ENCODE measurements around the gene SMARCAD1.

Gene SMARCAD1

GRCh38 chr4:94232519-94232918 is 24.9 kb downstream of the SMARCAD1 start:
- TF ChIP-seq GLIS2 (tag by site-specific recombination; IDR thresholded peaks at IDR 0.05) (no peak), YY1 (tag by site-specific recombination; IDR thresholded peaks at IDR 0.05) (no peak), ZNF148 (tag by site-specific recombination; IDR thresholded peaks at IDR 0.05; ENCODE audit: borderline replicate concordance) (no peak), ZNF16 (tag by site-specific recombination; IDR thresholded peaks at IDR 0.05; ENCODE audit: low read depth) (no peak), TCF7L2 (IDR thresholded peaks at IDR 0.05; ENCODE audit: borderline replicate concordance, low read depth, low read length) (no peak), HOXD13 (CRISPR knock-in tag; IDR thresholded peaks at IDR 0.05; ENCODE audit: borderline replicate concordance) (no peak), ZSCAN18 (tag by site-specific recombination; IDR thresholded peaks at IDR 0.05) (no peak), ZNF184 (tag by site-specific recombination; IDR thresholded peaks at IDR 0.05) (no peak), KLF17 (tag by site-specific recombination; IDR thresholded peaks at IDR 0.05) (no peak), PRDM4 (tag by site-specific recombination; IDR thresholded peaks at IDR 0.05) (no peak), ZNF10 (tag by site-specific recombination; IDR thresholded peaks at IDR 0.05) (no peak), ZNF341 (tag by site-specific recombination; IDR thresholded peaks at IDR 0.05; ENCODE audit: low read depth) (no peak), ZNF677 (tag by site-specific recombination; IDR thresholded peaks at IDR 0.05) (no peak), ZNF549 (tag by site-specific recombination; IDR thresholded peaks at IDR 0.05) (no peak), ZNF510 (tag by site-specific recombination; IDR thresholded peaks at IDR 0.05; ENCODE audit: insufficient replicate concordance) (no peak)
- no peaks in the 10 kb centered on the region for H3K9me3 ChIP-seq (ENCODE audit: control insufficient read depth, insufficient read depth, low read depth, low read length)
- POLR2A ChIA-PET, result no interaction called here
- peaks cover 0 to 43% of the 10 kb centered on the region in 2 experiments; a peak in 2 of 3 replicates for H3K36me3 ChIP-seq (ENCODE audit: control insufficient read depth in 2 of 2, insufficient read depth in 1 of 2, low read length in 2 of 2)
- no peak overlapping the region for H3K4me3 ChIP-seq (ENCODE audit: low read depth, low read length)
- CTCF ChIA-PET, result interaction anchor here (0.5 kb wide), 1 partner anchor 335 kb away, joined by 3 read pairs; no protein-coding TSS in a partner anchor
- H3K4me1 ChIP-seq (ENCODE audit: control insufficient read depth, insufficient read depth, low read length), result no peaks in the 10 kb centered on the region
- H3K27ac ChIP-seq (ENCODE audit: extremely low read depth, low read depth, low read length), result no peak overlapping the region

GRCh38 chr4:94235825-94236224 is 28.2 kb downstream of the SMARCAD1 start:
- no peak overlapping the region for H3K4me3 ChIP-seq (ENCODE audit: low read depth, low read length)
- H3K4me1 ChIP-seq (ENCODE audit: control insufficient read depth, insufficient read depth, low read length), result no peaks in the 10 kb centered on the region
- POLR2A ChIA-PET, result no interaction called here
- no peak overlapping the region for H3K27ac ChIP-seq (ENCODE audit: extremely low read depth, low read depth, low read length)
- CTCF ChIA-PET, result no interaction called here
- H3K36me3 ChIP-seq (ENCODE audit: control insufficient read depth in 2 of 2, insufficient read depth in 1 of 2, low read length in 2 of 2), result peaks cover 0 to 55% of the 10 kb centered on the region in 2 experiments
- TF ChIP-seq ZEB2 (tag by site-specific recombination; IDR thresholded peaks at IDR 0.05) (no peak), INSM2 (tag by site-specific recombination; IDR thresholded peaks at IDR 0.05) (no peak), ZBTB7A (tag by site-specific recombination; IDR thresholded peaks at IDR 0.05; ENCODE audit: low read depth) (no peak), ZNF239 (tag by site-specific recombination; IDR thresholded peaks at IDR 0.05) (no peak), EGR2 (tag by site-specific recombination; IDR thresholded peaks at IDR 0.05; ENCODE audit: low read depth) (no peak), ZNF449 (tag by site-specific recombination; IDR thresholded peaks at IDR 0.05) (no peak), ZNF658 (tag by site-specific recombination; IDR thresholded peaks at IDR 0.05) (no peak), ZNF132 (tag by site-specific recombination; IDR thresholded peaks at IDR 0.05; ENCODE audit: borderline replicate concordance) (no peak), ZBTB26 (tag by site-specific recombination; optimal IDR thresholded peaks at IDR 0.05) (no peak)
- H3K9me3 ChIP-seq (ENCODE audit: control insufficient read depth, insufficient read depth, low read depth, low read length), result no peaks in the 10 kb centered on the region
